Mesenchymal stem cell (in vitro differentiated cells and primary cell): ENCODE data around the gene ACSF3.
A peak's percentile ranks its signal among the peaks of the same experiment; 100 is the strongest.

ENCODE experiments used
- DNase-seq: peaks from one replicate; pipeline ENCODE4 v3.0.0-alpha.2; 2013
- H2AFZ ChIP-seq: one replicate; pipeline ENCODE4 v1.6.1; 2013; ENCODE audit warnings: low read depth, mild to moderate bottlenecking, control low read depth, inconsistent platforms, low read length, moderate library complexity
- H2AK5ac ChIP-seq: 2 replicates; pipeline ENCODE4 v1.6.1; 2013; ENCODE audit warnings: low read length, moderate library complexity, mild to moderate bottlenecking, inconsistent platforms; ENCODE audit not compliant: severe bottlenecking
- H2BK120ac ChIP-seq: one replicate; pipeline ENCODE4 v1.6.1; 2013; ENCODE audit warnings: low read depth, mild to moderate bottlenecking, inconsistent platforms, low read length, moderate library complexity
- H2BK12ac ChIP-seq, 2 experiments: one replicate each; pipeline ENCODE4 v1.6.1; 2013; ENCODE audit warnings: inconsistent platforms in 2 of 2, low read length in 2 of 2, mild to moderate bottlenecking in 2 of 2, moderate library complexity in 2 of 2, control low read depth in 1 of 2
- H2BK15ac ChIP-seq: one replicate; pipeline ENCODE4 v1.6.1; 2013; ENCODE audit warnings: mild to moderate bottlenecking, low read depth, inconsistent platforms; ENCODE audit not compliant: poor library complexity, severe bottlenecking
- H2BK5ac ChIP-seq: 2 replicates; pipeline ENCODE4 v1.6.1; 2013; ENCODE audit warnings: low read depth, mild to moderate bottlenecking, low read length, control low read depth, inconsistent platforms; ENCODE audit not compliant: poor library complexity, severe bottlenecking
- H3K14ac ChIP-seq, 2 experiments: one replicate each; pipeline ENCODE4 v1.6.1; 2013; ENCODE audit warnings: inconsistent platforms in 2 of 2, low read length in 2 of 2, control low read depth in 1 of 2, mild to moderate bottlenecking in 1 of 2, moderate library complexity in 1 of 2
- H3K18ac ChIP-seq, 2 experiments: one replicate each; pipeline ENCODE4 v1.6.1; 2013; ENCODE audit warnings: inconsistent platforms in 2 of 2, low read length in 2 of 2, control low read depth in 1 of 2, low read depth in 1 of 2, mild to moderate bottlenecking in 1 of 2
- H3K23ac ChIP-seq, 2 experiments: one replicate each; pipeline ENCODE4 v1.6.1; 2013; ENCODE audit warnings: inconsistent platforms in 2 of 2, low read length in 2 of 2, mild to moderate bottlenecking in 2 of 2, moderate library complexity in 2 of 2, control low read depth in 1 of 2
- H3K27ac ChIP-seq: 2 replicates; pipeline ENCODE4 v1.5.1; 2013; ENCODE audit warnings: mild to moderate bottlenecking, moderate library complexity, low read length, control low read depth, inconsistent platforms; ENCODE audit not compliant: poor library complexity, severe bottlenecking
- H3K27me3 ChIP-seq, 2 experiments: 2 replicates each; pipeline versions ENCODE4 v1.6.1 to v1.7.0; 2013; ENCODE audit warnings: low read length in 2 of 2, mild to moderate bottlenecking in 2 of 2, moderate library complexity in 2 of 2, control low read depth in 1 of 2, inconsistent platforms in 1 of 2; ENCODE audit not compliant: control insufficient read depth in 1 of 2, insufficient read depth in 1 of 2
- H3K36me3 ChIP-seq, 2 experiments: 2 replicates each; pipeline versions ENCODE4 v1.6.1 to v1.7.0; 2013; ENCODE audit warnings: low read length in 2 of 2, control low read depth in 1 of 2, inconsistent platforms in 1 of 2, low read depth in 1 of 2, mild to moderate bottlenecking in 1 of 2; ENCODE audit not compliant: insufficient read depth in 2 of 2, control insufficient read depth in 1 of 2
- H3K4ac ChIP-seq, 2 experiments: one replicate each; pipeline ENCODE4 v1.6.1; 2013; ENCODE audit warnings: inconsistent platforms in 2 of 2, low read length in 2 of 2, mild to moderate bottlenecking in 2 of 2, moderate library complexity in 2 of 2, control low read depth in 1 of 2, low read depth in 1 of 2
- H3K4me1 ChIP-seq: 2 replicates; pipeline ENCODE4 v1.6.1; 2013; ENCODE audit warnings: low read depth, low read length, control low read depth; ENCODE audit not compliant: control insufficient read depth, insufficient read depth
- H3K4me2 ChIP-seq: 2 replicates; pipeline ENCODE4 v1.6.1; 2013; ENCODE audit warnings: low read length, mild to moderate bottlenecking, inconsistent platforms; ENCODE audit not compliant: poor library complexity, severe bottlenecking
- H3K4me3 ChIP-seq, 2 experiments: 2 replicates each; pipeline versions ENCODE4 v1.5.1 to v1.7.0; 2013; ENCODE audit warnings: low read length in 2 of 2, mild to moderate bottlenecking in 2 of 2, control low read depth in 1 of 2, low read depth in 1 of 2; ENCODE audit not compliant: insufficient read depth in 1 of 2
- H3K79me1 ChIP-seq: replicated peaks from 2 replicates; pipeline ENCODE4 v1.6.1; 2013; ENCODE audit warnings: mild to moderate bottlenecking, control low read depth, low read length, inconsistent platforms; ENCODE audit not compliant: poor library complexity, severe bottlenecking
- H3K9ac ChIP-seq: 2 replicates; pipeline ENCODE4 v1.7.0; 2013; ENCODE audit warnings: mild to moderate bottlenecking, low read length, moderate library complexity
- H3K9me3 ChIP-seq: 2 replicates; pipeline ENCODE4 v1.7.0; 2013; ENCODE audit warnings: mild to moderate bottlenecking, low read length; ENCODE audit not compliant: control insufficient read depth
- H4K8ac ChIP-seq: one replicate; pipeline ENCODE4 v1.6.1; 2013; ENCODE audit warnings: inconsistent platforms, mild to moderate bottlenecking, low read length, moderate library complexity
- H4K91ac ChIP-seq: one replicate; pipeline ENCODE4 v1.6.1; 2013; ENCODE audit warnings: mild to moderate bottlenecking, low read length, inconsistent platforms
- WGBS: methylation state at CpG from one replicate; pipeline ENCODE4 v1.1.7; 2013; ENCODE audit warnings: mixed read lengths; 5-methylcytosine and 5-hydroxymethylcytosine counted together

The ACSF3 gene

GRCh38 chr16:89113661-89114060, 20.0 kb downstream of the ACSF3 start:
- peaks cover 64 to 73% of the 10 kb centered on the region in 2 experiments for H3K36me3 ChIP-seq
- no peak overlapping the region for H3K4me2 ChIP-seq
- H2BK12ac ChIP-seq = no peak overlapping the region
- no peak overlapping the region for H2AK5ac ChIP-seq
- H2BK120ac ChIP-seq = no peak overlapping the region
- H3K27me3 ChIP-seq = no peaks in the 10 kb centered on the region
- DNase-seq = no peak
- H3K4me1 ChIP-seq = peaks cover 18% of the 10 kb centered on the region
- H3K14ac ChIP-seq = no peak overlapping the region
- no peak overlapping the region for H4K8ac ChIP-seq
- no peak overlapping the region for H2BK5ac ChIP-seq
- H3K79me1 ChIP-seq = peaks cover 21% of the 10 kb centered on the region
- H3K23ac ChIP-seq = no peak overlapping the region
- no peak overlapping the region for H3K18ac ChIP-seq
- no peak overlapping the region for H4K91ac ChIP-seq
- no peak overlapping the region for H2BK15ac ChIP-seq
- 95% methylated on average over 27 of the region's 27 CpGs for WGBS
- H3K9ac ChIP-seq = no peak overlapping the region
- H3K9me3 ChIP-seq = no peaks in the 10 kb centered on the region
- H3K4me3 ChIP-seq = no peak overlapping the region
- no peak overlapping the region for H3K27ac ChIP-seq
- no peak overlapping the region for H2AFZ ChIP-seq
- H3K4ac ChIP-seq = no peak overlapping the region

- H2AK5ac ChIP-seq = peak overlapping the region; percentile 3
- H3K4me3 ChIP-seq = no peak overlapping the region
- H2AFZ ChIP-seq = no peak overlapping the region
- H4K91ac ChIP-seq = no peak overlapping the region
- H3K4me1 ChIP-seq = peaks cover 18% of the 10 kb centered on the region
- no peak for DNase-seq
- H3K23ac ChIP-seq = no peak overlapping the region
- H3K4me2 ChIP-seq = no peak overlapping the region
- no peaks in the 10 kb centered on the region for H3K9me3 ChIP-seq
- H3K14ac ChIP-seq = no peak overlapping the region
- H2BK15ac ChIP-seq = no peak overlapping the region
- no peaks in the 10 kb centered on the region for H3K27me3 ChIP-seq
- WGBS = 90% methylated on average over 30 of the region's 33 CpGs
- H2BK120ac ChIP-seq = no peak overlapping the region
- no peak overlapping the region for H2BK5ac ChIP-seq
- H3K4ac ChIP-seq = no peak overlapping the region
- H3K9ac ChIP-seq = no peak overlapping the region
- H3K18ac ChIP-seq = no peak overlapping the region
- H3K36me3 ChIP-seq = peaks cover 64 to 79% of the 10 kb centered on the region in 2 experiments
- H3K27ac ChIP-seq = peak overlapping the region; percentile 6
- no peak overlapping the region for H2BK12ac ChIP-seq
- no peak overlapping the region for H4K8ac ChIP-seq
- peaks cover 21% of the 10 kb centered on the region for H3K79me1 ChIP-seq
These were observed 20.7 kb downstream of the ACSF3 start for GRCh38 chr16:89114159-89114981.

GRCh38 chr16:89115216-89115861, 21.7 kb downstream of the ACSF3 start:
- Histone ChIP-seq H4K8ac (no peak overlapping the region), H3K27me3 (no peaks in the 10 kb centered on the region), H2BK15ac (no peak overlapping the region), H3K9ac (no peak overlapping the region), H3K79me1 (peaks cover 23% of the 10 kb centered on the region), H3K4me2 (no peak overlapping the region), H3K14ac (no peak overlapping the region), H3K36me3 (peaks cover 74 to 86% of the 10 kb centered on the region in 2 experiments), H3K18ac (no peak overlapping the region), H2BK120ac (no peak overlapping the region), H4K91ac (no peak overlapping the region), H3K4me3 (no peak overlapping the region), H2BK12ac (no peak overlapping the region), H3K9me3 (no peaks in the 10 kb centered on the region), H3K27ac (peak overlapping the region; percentile 6), H2AK5ac (no peak overlapping the region), H3K4ac (no peak overlapping the region), H3K4me1 (peaks cover 18% of the 10 kb centered on the region), H2BK5ac (no peak overlapping the region), H3K23ac (no peak overlapping the region), H2AFZ (no peak overlapping the region)
- WGBS = 97% methylated on average over 25 of the region's 25 CpGs
- no peak for DNase-seq
